ENCODE data around the gene DLG2.
A peak's percentile ranks its signal among the peaks of the same experiment; 100 is the strongest.

Gene DLG2

DNA sequence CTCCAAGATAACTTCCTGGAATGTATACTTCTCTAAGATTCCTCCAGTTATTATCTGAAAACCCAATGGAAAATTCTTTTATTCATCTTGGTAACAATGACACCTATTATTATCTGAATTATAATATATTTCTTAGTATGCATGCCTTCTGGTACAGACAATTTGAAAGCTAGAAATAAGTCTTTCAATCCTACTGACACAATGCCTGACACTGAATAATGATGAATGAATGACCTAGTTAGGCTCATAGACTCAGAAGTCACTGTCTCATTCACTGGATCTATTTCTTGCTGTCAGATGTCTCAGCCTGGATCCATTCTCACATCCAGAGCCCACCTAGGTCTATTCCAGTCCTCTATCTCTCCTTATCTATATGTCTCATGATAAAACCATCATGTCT lies 1214.3 kb downstream of the DLG2 start:
- FAIRE-seq: no peak
- no peak for DNase-seq (ENCODE audit: low spot score)

DNA sequence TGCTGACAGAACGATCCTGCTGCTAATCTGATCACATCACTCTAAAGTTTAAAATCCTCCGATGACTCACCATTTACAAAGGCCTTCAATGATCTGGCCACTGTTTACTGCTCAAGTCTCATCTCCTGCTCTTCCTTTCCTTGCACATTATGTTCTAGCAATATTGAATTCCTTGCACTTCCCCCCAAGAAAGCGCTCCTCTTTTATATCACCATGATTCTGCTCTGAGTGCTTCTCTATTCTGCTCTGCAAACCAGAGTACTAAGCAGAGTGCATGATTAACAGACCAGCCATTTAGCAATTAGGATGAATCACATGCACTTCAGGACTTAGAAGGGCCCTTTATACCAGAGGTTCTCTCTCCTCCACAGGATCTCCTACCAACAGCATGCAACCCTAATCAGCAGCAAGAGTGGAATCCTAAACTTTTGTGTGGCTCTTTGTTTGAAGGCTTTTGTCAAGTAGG lies 1218.2 kb downstream of the DLG2 start:
- no peak for DNase-seq (ENCODE audit: low spot score)
- no peak for FAIRE-seq

DNA sequence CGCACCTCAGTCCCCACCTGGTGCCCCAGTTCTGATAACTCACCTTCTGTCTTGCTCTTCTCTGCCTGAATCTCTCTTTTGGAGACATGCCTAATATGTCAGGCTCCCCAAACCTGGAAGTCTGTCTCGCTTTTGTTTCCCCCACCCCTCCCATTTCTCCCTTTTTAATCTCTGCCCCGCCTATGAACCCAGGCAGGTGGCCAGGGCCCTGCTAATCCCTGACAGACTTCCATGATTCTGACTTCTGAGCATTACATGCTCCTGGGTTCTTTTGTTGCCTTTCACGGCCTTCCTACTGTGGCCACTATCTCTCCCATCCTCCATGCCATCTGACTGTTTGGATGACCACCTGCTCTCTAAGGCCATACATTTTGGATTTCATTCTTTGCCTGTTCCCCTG lies 1220.1 kb downstream of the DLG2 start:
- DNase-seq (ENCODE audit: low spot score) (no peak), FAIRE-seq (no peak)

DNA sequence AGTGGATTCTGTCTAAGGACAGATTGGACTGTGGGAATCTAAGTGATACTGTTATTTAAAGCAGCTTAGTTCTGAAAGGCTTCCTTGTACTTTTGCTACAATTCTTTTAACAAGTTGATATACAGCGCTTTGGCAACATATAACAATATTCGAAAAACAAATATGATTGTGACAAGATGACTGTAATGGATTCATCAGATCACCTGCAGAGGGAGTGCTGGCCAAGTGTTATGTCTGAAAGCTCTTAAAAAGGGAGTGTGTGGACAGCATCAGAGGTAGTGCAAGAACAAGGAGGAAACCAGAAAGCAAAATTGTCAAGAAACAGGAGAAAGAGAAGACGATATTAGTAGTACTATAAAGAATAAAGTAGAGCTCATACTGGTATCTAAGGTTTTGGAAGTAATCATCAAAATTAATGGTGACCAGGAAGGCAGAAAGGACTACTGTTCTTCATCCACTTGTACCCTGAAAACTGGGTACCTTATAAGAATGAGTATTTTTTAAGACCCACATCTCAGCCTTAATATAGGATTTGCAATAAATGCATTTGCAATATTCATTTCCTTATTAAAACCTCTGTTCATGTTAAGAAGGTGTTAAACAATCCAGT lies 1229.0 kb downstream of the DLG2 start:
- no peak for DNase-seq (ENCODE audit: low spot score)
- no peak for FAIRE-seq

DNA sequence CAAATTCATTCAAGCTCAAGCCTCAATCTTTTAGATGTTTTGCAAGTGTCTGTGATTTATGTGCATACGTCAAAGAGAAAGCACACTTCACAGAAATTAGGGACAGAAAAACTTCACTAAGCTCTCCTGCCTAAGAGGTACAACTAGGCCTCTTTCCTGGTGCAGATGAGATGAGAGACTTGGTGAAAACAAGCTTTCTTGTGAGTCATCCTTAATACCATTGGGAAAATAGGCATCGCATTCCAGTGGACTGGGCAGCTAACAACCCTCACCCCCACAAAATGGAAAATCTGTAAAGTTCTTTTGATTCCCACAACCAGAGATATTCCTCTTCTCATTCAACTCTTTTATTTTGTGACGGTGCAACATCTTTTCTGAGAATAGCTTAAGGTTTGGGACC lies 1230.6 kb downstream of the DLG2 start:
- DNase-seq (ENCODE audit: low spot score): no peak
- FAIRE-seq: no peak

DNA sequence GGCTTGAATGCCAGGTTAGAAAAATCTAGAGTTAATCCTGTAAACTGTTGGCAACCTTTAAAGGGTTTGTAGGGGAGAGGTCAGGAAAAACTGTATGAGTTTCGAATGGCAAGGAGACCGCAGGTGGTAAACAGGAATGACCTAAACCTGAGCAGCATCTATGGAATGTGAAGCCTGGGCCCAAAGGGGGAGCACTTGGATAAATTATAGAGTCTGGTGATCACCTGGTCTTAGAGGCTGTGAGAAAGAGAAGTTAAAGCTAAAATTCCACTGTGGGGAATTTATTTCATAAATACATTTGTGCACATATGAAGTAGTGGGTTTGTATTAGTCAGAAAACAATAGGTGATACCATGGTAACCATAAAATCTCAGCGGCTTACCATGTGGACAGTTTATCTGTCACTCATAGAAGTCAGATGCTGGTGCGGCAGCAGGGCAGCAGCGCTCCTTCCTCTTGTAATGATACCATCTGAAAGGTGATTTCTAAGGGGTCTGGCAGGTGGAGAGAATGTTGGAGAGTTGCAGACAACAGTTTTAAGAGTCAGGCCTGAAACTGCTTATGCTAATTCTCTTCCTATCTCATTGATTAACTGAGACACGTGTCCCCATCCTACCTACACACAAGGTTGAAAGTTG lies 1236.6 kb downstream of the DLG2 start:
- DNase-seq (ENCODE audit: low spot score): no peak
- no peak for FAIRE-seq

DNA sequence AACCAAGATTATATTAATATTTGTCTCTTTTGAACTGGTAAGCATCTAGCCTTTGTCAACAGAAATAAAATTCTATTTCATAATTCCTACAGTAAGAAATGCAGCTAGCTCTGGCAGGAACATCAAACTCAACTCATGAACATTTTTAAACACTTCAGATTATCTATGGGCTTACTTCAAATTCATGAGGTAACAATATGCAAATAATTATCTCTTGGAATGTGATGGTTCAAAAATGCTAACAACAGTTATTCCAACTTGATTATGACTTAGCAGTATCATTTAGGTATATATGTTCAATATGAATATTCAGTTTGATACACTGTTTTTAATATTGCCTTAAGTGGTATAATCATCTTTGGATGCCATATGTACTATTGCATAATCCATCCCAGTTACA lies 1237.4 kb downstream of the DLG2 start:
- no peak for DNase-seq (ENCODE audit: low spot score)
- FAIRE-seq: no peak

DNA sequence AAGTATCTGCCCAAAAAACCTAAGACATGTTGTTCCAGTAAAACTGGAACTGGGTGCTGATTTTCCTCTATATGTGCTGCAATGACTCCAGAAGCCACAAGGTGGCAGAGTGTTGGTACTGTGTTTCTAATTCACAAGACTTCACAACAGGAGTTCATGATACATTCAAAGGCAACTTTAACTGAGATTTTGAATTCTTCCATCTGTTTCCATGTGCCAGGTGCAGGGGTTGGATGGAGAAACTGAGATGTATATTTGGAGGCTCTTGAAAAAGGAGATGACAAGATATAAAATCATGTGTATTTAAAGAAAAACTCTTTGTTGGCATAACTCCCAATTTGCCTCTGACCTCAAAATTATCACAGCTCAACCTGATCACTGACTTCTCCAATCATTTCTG lies 1242.4 kb downstream of the DLG2 start:
- no peak for FAIRE-seq

DNA sequence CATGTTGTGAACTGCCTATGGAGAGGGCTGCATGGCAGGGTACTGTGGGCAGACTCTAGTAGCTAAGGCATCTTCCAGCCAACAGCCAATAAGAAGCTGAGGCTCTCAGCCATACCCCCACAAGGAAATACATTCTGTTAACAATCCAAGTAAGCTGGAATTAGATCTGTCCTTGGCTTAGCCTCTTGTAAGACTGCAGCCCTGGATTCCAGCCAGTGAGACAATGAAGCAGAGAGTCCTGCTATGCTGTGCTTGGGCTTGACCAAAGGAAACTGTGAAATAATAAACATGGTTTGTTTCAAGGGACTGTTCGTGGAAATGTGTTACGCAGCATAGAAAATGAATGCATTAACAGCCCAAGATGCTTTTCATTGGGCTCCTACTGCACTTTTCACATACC lies 1243.6 kb downstream of the DLG2 start:
- DNase-seq (ENCODE audit: low spot score): no peak
- no peak for FAIRE-seq

More for the DNA sequence above, 1242.4 kb downstream of the DLG2 start:
- DNase-seq (ENCODE audit: low spot score): peak; percentile 21

DNA sequence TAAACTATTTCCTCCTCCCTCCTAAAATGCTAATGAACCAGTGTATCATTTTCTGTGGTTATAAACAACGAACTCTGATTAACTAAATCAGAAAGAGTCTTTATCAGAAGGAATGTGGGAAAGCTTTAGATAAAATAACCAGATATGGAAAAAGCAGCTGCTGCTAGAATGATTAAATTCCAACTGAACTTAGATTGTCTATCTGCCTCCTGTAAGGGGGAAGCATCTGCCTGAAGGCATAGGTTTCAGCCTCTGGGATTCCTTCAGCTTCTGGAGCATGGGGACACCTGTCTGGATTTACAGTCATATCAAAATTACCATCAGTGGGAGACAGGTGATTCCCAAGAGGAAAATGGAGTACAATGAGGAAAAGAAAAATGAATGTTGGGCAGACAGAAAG lies 1245.5 kb downstream of the DLG2 start:
- FAIRE-seq (no peak), DNase-seq (ENCODE audit: low spot score) (no peak)

DNA sequence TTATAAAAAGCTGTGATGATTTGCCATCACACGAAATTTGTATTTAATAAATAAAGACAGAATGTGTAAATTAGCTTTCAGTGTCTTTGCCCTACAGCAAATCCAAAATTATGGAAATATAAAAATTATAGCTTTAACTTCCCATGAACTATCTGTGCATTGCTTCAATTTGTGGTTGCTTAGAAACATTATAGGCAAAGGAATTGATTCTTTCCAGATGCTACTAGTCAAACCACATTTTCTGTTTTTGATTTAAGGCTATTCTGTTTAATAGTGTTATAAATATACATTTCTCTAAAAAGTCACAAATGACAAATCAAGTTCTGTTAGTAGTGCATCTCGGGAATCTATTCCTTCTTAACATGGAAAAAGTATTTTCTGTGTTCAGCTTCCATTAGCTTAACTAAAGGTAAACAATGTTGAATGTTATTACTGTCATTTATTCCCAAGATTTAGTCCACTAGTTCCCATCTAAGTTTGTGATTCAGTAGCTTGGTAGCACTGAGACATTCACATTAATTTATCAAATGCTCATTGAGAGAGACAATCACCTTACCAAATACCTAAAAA lies 1254.7 kb downstream of the DLG2 start:
- DNase-seq (ENCODE audit: low spot score) (no peak), FAIRE-seq (no peak)

DNA sequence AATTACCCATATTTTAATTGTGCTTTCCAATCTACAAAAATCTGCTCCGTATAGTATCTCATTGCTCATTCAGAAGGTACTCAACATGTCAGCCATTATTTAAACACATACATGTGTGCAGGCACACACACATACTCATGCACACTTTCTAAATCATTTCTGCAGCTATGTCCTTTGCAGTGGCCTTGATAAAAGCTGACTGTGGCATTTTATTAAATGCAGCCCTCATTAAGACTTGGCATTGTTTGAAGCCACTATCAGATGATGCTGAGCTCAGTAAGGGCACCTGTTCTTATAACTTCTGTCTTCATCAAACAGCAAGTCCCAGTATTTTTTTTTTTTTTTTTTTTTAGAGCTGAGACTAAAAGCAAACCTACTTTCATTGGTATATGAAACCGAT lies 1269.1 kb downstream of the DLG2 start:
- no peak for FAIRE-seq
- no peak for DNase-seq (ENCODE audit: low spot score)

DNA sequence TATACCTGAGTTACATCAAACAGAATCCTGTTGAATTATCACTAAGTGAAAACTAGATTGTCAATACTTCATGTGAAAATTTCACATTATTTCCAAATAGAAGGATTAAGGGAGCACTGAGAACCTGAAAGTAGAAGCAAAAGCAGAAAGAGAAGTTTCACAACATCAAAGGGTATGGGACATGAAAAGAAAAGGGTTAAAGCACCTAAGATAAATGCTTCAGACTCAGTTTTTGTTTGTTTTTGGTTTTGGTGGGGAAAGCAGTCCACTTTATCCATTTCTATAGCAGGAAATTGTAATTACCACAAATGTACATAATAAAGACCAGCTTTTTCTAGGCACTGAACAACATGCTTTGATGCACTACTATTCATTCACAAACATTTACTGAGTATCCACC lies 1271.2 kb downstream of the DLG2 start:
- FAIRE-seq (no peak), DNase-seq (ENCODE audit: low spot score) (no peak)

DNA sequence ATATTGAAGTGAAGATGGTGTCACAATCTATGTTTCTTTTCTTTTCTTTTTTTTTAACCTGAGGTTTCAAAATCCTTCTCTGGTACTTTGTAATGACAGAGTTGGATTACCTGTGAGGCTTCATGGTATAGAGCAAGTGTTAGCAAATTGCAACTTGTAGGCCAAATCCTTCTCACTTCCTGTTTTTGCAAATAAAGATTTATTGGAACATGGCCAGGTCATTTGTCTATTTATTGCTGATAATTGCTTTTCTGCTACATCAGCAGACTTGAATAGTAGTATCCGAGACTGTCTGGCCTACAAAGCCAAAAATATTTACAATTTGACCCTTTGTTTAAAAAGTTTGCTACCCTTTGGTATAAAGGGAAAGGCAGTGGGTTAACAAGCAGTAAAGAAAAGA lies 1281.5 kb downstream of the DLG2 start:
- DNase-seq (ENCODE audit: low spot score) (no peak), FAIRE-seq (no peak)

DNA sequence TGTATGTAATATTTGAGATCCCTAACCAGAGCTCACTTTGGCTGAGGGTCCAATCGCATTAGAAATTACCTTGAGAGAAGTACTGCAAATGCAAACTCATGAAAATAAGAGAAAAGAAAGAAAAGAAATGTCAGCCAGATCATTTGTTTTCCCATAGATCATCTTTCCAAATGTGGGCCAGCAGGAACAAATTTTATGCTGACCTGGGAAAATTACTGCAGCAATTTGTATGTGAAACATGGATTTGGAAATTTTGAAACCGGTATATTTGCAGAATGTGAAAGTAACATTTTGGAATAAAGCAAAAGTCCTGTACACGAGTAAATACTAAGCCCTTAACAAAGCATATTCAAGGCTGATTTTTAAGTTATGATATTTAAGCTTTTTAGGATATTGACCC lies 1282.1 kb downstream of the DLG2 start:
- DNase-seq (ENCODE audit: low spot score): no peak
- no peak for FAIRE-seq

DNA sequence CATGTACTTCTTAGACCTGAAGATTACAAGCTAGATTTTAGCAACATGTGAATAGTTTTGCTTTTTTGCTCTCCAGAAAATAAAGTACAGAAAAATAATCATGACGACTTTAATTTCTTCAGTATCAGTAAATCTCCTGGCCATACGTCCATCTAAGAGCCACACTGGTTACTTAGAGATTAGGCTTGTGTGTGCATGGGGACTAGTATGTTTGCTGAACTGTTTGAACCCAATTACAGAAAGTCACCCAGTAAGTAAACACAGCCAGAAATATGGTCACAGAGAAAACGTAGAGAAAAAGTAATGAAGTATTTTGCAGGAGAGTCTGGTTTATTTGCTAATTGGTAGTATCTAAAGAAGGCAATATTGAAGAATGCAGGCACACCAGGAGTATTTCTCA lies 1287.3 kb downstream of the DLG2 start:
- FAIRE-seq (no peak), DNase-seq (ENCODE audit: low spot score) (no peak)

DNA sequence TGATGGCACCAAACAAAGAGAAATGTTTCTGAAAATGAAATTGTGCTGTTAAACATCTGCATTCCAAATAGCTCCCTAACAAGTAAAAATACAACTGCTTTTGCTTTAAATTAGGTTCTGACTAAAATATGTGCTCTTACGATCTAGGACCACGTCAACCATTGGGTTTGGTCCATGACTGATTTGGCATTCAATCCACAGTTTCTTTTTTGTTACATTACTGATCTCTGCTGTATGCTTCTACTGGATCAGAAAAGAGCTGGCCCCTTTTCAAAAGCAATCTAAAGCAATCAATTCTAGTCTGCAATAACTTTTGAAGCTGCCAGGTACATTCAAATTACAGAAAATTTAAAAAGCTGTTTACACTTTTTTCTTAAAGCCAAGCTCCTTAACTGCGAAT lies 1293.9 kb downstream of the DLG2 start:
- DNase-seq (ENCODE audit: low spot score) (no peak), FAIRE-seq (no peak)

DNA sequence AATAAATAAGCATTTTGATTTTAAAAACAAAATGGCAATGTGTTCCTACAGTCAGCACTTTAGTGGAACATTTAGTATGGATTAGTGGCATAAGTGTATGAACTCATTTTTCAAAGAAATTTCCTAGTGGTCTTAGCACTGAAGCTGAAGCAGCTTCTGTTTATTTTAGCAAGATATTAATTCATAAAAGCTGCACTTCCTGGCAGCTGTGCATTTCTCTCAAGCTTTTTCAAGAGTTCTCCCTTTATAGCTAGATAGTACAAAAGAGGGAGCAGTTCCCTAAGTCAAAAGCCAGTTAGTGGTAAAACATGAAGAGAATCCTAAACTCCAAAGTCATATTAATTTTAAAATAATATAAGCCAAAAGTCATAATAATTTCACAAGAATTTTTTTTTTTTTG lies 1304.9 kb downstream of the DLG2 start:
- DNase-seq (ENCODE audit: low spot score) (no peak), FAIRE-seq (no peak)

DNA sequence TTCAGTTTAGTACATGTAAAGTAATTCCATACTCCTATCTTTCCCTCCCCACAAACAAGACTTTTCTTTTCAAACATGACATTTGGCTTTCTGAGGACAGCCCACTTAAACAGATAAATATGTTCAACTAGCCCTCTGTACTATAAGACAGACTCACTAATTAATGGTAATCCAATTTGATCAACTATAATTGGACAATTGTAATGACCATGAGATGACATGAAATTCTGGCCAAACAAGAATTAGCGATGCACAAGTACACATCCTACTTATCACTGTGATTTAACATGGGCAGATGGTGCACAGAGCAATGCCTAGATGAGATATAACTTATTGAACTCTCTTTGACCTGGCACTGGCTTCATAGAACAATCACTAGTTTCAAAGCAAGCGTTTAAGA lies 1307.3 kb downstream of the DLG2 start:
- no peak for FAIRE-seq

DNA sequence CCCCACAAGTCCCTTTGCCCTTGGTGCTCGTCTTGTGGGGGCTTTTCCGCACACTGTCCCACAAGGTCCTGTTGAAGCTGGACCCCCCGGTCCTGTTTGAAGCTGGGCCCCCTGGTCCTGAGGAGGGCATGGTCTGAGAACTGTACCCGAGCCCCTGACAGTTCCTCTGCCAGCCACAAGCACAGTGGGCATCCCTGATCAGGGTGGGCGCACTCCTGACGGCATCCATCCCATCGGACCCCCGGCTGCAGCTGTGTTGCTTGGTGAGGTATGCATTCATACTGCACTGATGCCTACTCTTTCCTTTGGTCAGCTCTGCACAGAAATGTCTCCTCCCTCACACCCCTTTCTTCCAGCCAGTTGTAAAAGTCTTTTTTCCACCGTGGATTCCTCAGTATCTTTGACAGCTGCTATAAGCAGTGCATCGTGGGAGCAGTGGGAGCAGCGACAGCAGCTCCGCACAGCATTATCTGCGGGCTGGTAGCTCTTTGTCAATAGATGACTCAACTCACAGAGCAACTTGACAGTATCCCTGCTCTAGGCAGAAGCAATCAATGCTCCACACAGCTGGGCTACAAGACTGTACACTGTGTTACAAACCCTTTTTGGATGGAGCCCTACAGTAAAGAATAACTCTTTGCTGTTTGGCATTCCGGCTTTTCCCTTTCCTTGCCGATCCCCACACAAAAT lies 1310.1 kb downstream of the DLG2 start:
- FAIRE-seq (no peak), DNase-seq (ENCODE audit: low spot score) (no peak)

More for the DNA sequence above, 1307.3 kb downstream of the DLG2 start:
- DNase-seq (ENCODE audit: low spot score): no peak

DNA sequence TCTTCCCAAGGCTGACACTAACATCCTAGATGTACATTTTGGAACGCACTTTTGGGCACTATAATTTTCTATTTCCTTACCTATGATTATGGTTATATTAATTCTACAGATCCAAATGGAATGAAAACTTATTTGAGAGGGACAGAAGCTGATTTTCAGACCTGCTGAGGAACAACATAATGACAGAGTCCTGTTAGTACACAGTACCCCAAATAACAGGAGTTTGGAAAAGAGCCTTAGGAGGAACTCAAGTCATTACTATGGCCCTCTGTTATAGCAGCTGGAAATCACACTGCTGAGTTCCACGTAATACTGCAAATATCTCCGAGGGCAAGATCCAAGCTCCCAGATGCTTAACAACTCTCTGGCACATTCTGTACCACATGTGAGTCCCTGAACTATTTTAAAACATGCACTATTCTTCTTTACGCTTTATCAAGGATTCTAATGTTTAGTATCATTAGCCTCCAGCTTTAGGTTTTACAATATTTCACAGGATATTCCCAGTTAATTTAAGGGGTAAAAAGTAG lies 1313.2 kb downstream of the DLG2 start:
- FAIRE-seq (no peak), DNase-seq (ENCODE audit: low spot score) (no peak)

DNA sequence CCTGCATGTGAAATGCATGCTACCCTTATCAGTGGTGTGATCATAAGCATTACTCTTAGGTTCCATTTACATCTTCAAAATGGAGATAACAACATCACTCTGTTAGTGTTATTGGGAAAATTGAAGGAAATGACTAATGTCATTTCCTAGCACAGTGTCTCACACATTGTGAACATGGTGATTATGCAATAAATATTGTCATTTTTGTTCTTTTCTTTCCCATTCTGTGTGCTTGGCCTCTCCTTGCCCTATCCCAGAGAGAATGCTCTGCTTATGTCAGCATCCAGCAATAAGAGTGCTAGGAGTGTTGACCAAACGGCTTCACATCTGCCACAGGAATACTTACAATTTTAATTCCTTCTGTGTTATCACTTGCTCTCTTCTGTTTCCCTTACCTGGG lies 1316.9 kb downstream of the DLG2 start:
- no peak for DNase-seq (ENCODE audit: low spot score)
- FAIRE-seq: no peak
